HS-5 (cell line): ENCODE results near the gene KCNMB2.

Experiments used
- DNase-seq: peaks from one replicate; pipeline ENCODE4 v3.0.0-alpha.2; 2012; ENCODE audit warnings: low read depth

KCNMB2 gene

GRCh38 chr3:178752843-178753242, 216.6 kb downstream of the KCNMB2 start:
- DNase-seq = no peak

GRCh38 chr3:178754852-178755510, 218.7 kb downstream of the KCNMB2 start:
- no peak for DNase-seq

GRCh38 chr3:178761024-178761423, 224.8 kb downstream of the KCNMB2 start:
- DNase-seq = no peak

- no peak for DNase-seq
Observed at GRCh38 chr3:178761461-178761860, 225.2 kb downstream of the KCNMB2 start.

DNA sequence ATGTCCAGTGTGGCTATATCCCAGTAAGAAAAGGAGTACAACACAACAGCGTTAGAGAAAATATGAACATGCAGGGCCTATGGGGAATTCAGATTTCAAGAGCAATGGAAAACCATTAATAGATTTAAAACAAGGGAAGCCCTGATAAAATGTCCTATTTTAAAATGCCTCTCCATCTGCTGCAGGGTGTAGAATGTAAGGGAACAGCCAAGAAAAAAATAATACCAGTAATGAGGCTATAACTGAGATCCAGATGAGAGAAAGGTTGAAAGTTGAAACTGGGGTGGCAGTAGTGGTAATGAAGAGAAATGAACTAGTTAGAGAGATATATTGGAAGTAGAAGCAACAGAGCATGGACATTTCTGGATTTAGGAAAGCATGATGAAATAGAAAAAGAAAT, 226.1 kb downstream of the KCNMB2 start:
- DNase-seq = no peak

DNA sequence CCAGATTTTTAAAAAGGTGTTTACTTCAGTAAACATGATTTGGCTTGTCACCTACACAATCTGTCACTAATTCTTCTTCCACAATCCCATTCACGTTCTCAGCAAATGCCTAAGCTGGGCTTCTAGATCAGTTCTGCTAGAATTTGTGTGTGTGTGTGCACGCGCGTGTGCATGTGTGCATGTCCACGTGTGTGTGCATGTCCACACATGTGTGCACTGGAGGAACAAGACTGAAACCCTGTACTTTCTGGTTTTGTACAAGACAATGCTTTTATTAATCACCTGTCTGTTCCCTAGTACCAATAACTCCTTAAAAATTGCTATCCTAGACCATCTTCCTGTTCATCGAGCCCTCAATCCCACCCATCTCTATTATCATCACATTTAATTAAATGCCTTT, 229.2 kb downstream of the KCNMB2 start:
- DNase-seq = no peak

DNA sequence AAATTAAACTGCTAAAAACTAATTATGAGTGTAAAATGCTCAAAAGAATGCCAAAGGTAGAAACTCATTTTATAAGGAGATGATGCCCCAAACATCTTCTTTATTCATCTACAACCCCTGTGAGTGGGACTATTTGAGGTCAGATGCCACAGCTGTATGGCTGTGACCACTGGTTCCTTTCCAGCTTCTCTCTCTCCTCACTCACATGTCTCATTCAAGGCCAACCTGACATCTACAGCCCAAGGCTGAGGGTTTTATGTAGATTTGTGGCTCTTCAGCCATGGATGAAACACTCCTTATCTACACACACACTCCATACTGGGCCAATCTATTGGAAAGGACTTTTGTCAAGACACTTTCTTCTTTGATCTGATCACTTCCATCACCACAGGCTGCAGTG, 231.3 kb downstream of the KCNMB2 start:
- no peak for DNase-seq

DNA sequence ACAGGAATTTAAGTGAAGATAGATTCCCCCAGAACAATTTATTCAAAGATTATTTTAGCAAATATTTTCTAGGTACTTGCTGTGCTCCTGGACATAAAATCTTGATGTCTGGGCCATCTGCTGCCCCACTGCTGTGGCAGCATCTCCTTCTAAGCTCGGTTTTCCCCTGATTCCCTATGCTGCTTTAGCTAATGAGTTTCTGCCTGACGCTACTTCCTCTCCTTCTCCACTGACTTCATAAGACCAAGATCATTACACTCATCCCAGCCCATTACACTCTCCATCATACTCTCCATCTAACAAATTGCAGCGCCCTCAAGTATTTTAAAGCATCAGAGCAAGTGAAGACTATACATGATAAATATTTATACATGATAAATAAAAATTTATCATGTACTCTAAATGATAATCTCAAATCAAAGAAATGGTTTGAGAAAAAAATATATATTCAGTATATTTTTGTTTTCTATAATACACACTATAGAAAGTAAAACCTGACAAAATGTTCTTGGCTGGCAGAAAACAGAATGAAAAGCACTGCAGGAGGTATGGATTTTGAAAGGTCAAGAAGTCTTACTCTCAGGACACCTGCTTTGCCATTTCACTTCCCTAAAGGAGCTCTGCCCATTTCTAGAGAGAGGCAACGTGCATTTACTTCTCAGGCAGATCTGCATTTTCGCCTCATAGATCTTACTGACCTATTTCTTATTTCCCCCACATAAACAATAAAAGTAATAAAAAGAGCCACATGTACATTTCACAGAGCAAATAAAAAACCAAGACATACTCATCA, 232.0 kb downstream of the KCNMB2 start:
- DNase-seq = no peak

- no peak for DNase-seq
Observed at GRCh38 chr3:178771511-178771910, 235.3 kb downstream of the KCNMB2 start.

DNA sequence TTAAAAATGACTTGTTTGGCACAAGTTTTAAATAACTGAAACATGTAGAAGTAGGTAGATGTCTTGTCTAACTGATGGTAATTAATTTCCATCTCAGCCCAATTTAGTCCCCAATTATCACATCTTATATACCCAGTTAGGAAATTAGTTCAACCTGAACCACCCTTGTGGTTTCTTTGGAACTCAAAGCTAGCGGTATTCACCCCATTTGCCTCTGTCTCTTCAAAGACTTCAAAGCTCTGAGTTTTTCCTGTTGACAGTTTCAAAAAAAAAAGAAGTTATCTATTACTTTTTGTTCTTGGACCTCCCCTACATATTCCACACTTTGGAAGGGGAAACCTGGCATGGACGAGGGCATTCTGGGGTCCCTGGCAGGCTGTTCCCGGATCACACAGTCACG, 236.5 kb downstream of the KCNMB2 start:
- no peak for DNase-seq

DNA sequence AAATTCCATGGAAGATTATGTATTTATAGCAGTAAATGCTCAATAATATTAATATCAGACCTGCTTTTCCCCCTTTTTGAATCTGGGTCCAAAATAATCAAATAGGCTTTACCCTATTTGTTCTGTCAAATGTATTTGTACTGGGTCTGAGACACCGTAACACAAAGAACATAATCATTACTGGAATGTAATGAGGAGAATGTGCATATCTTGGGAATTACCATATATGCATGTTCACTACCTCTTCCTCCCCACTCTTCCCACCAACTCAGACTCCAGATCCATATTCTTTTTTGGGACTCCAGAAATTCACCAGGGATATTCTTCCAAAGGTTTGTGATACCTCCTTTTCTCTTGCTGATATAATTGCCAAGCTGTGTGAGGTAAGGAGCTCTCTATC, 237.1 kb downstream of the KCNMB2 start:
- no peak for DNase-seq

DNA sequence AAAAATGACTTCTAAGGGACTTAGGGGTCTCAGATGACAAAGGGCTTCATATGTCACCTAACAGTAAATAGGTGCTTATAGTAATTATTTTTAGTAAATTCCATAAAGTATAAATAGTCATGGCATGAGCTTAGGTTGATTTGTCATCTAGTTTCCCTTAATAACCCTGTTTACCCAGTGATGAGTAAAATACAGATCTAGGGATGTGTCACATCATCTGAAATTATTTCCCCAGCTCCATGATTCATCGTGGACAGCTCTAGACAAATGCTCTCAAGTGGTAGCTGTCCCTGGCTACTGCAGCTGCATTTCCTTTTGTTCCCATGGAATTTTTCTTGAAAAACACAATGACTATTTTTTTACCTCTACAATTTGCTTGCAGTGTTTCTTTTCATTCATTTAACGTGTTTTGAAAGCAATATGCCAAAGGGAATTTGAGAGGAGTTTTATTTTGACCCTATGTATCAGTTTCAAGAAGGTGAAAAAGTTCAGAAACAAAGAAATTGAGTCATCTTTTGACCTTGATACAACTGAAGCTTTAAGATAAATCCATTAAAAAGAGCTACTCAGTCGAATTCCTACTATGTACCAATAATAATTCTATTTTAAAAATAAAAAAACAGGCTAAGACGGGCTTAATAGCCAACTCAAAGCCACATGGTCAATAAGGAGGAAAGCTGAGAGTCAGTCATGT, 241.6 kb downstream of the KCNMB2 start:
- DNase-seq = peak; percentile 86

- DNase-seq = no peak
Observed at GRCh38 chr3:178778589-178778988, 242.4 kb downstream of the KCNMB2 start.

GRCh38 chr3:178785961-178786360, 249.7 kb downstream of the KCNMB2 start:
- DNase-seq = no peak

- no peak for DNase-seq
Observed at GRCh38 chr3:178787960-178788359, 251.7 kb downstream of the KCNMB2 start.

DNA sequence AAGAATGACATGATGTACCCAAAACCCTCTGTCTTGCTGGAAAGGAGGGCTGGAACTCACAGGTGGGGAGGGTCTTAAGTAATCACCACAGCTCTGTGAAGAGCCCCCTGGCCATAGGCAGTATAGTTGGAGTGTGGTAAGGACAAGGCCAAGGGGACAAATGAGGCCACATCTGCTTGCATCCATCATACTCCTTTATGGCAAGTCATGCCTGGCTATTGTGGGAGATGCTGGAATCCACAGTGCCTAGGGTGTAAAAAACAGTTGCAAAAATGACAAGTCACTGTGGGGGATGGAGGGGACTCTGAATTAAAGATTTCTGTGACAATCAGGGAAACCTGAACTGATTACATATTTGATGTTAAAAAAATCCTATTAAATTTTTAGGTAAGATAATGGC, 258.5 kb downstream of the KCNMB2 start:
- DNase-seq = no peak

GRCh38 chr3:178795349-178795748, 259.1 kb downstream of the KCNMB2 start:
- no peak for DNase-seq

DNA sequence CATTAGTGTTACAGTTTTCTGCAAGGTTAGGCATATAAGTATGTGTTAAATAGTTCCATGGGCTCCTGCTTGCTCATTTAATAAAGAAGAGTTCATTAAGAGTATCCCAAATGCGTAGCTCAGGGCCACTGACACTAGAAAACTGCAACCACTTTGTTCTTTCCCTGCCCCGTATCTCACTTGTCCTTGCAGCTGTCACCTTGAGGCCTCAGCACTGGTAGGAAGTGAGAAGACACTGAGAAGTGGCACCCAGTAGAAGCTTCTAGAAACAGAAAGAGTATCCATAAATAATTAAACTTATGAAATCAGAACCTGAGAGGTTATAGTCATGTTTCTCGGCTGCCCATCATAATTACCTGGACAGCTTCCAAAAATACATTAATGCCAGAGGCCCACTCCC, 266.0 kb downstream of the KCNMB2 start:
- DNase-seq = no peak

DNA sequence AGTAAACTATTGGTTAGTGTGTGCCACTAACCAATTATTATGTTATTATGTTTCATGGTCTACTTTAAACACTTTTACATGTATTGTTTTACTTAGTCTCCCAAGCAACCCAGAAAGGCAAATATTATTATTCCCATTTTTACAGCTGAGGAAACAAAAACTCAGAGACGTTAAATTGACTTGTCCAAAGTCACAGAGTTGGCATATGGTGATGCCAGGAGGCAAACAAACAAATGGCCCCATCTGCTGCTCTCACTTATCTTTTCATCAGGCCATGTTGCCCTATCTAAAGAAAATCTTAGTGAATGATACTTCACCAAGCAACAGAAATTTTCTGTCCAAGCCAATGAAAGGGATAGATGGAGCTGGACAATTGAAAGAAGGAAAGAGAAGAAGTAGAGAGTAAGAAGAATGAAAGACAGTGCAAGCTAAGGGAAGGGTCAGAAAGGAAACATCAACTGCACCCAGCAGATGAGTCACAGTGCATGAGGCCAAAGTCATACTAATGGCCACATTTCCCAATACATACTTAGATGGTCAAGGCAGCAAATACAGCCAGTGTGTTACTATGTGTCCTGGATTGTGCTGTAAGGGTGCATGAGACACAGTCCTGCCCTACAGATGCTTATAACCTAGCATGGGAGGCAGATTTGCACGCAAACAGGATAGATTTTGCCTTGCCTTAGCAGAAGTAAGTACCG, 266.9 kb downstream of the KCNMB2 start:
- DNase-seq = peak; percentile 5

GRCh38 chr3:178804606-178805005, 268.4 kb downstream of the KCNMB2 start:
- no peak for DNase-seq

GRCh38 chr3:178805741-178806140, 269.5 kb downstream of the KCNMB2 start:
- no peak for DNase-seq

DNA sequence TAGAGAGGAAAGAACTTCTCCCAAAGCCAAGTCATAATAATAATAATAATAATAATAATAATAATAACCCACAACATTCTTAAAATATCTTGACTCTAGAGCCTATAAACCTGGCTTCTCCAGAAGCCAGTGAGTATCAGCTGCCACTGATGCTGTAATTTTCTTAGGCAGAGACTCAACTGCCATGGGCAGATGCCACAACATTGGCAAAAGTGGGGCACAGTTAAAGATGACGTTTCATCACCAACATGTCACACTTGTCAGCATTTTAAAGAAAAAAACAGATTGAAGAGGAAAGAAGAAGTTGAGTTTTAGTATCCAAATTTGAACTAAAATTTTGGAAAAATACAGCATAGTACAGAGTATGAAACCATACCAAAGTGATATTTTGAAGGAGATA, 270.4 kb downstream of the KCNMB2 start:
- DNase-seq = no peak

GRCh38 chr3:178807694-178808093, 271.5 kb downstream of the KCNMB2 start:
- DNase-seq = no peak
